ENCODE results near the gene LIPI.

GRCh38 chr21:14095056-14095455 is 115.7 kb downstream of the LIPI start:
- TF ChIP-seq CTCF (IDR thresholded peaks at IDR 0.05) (no peak), POLR2A (IDR thresholded peaks at IDR 0.05) (no peak)

All from body of pancreas (tissue), 4 donors.